Kidney epithelial cell (primary cell): ENCODE results near the gene FAM131C. TPM values are rescaled to one million over a fixed set of nuclear protein-coding genes. Genes with fewer than 3 reads are reported as not detected.
"Not testable (repeated sequence)": the region's sequence is repeated elsewhere in the genome, so short reads cannot be mapped to it uniquely, and the experiment has no call there.

Experiments
- DNase-seq: peaks from one replicate; pipeline ENCODE4 v3.0.0-alpha.2; 2010; ENCODE audit warnings: low read depth
- H3K27me3 ChIP-seq: 2 replicates; pipeline ENCODE4 v1.6.0; 2011; ENCODE audit warnings: low read length; ENCODE audit not compliant: control insufficient read depth, insufficient read depth
- H3K36me3 ChIP-seq: 2 replicates; pipeline ENCODE4 v1.5.1; 2011; ENCODE audit warnings: low read length; ENCODE audit not compliant: control insufficient read depth, insufficient read depth
- H3K4me3 ChIP-seq: 2 replicates; pipeline ENCODE4 v1.5.1; 2011; ENCODE audit warnings: low read depth, mild to moderate bottlenecking, control low read depth, low read length
- CTCF ChIP-seq: IDR thresholded peaks from 2 replicates; pipeline ENCODE4 v1.5.1; 2011; ENCODE audit warnings: mild to moderate bottlenecking, moderate library complexity, low read length, control low read depth, inconsistent platforms; ENCODE audit not compliant: insufficient read depth, poor library complexity, severe bottlenecking
- total RNA-seq: library from RNA; depleted of rRNA; stranded (reverse); fragments of >200 nt; gene quantifications from 2 replicates; pipeline ENCODE4 v1.2.3, GENCODE V29; 2015

Gene FAM131C
- total RNA-seq, 1 donor from 2014 or later: 0.46 TPM

GRCh38 chr1:16022393-16022792 lies 51.1 kb downstream of the FAM131C start:
- TF ChIP-seq CTCF: no peak
- no peak for DNase-seq
- H3K36me3 ChIP-seq: no peaks in the 10 kb centered on the region
- H3K27me3 ChIP-seq: peaks cover 50% of the 10 kb centered on the region
- no peak overlapping the region for H3K4me3 ChIP-seq

GRCh38 chr1:16021681-16022080 lies 51.8 kb downstream of the FAM131C start, which contains the start of gene CLCNKA:
TSS of gene CLCNKA (plus strand) at chr1:16022036. CDS start at chr1:16022620, 584 bp downstream.
- Histone ChIP-seq H3K36me3 (no peaks in the 10 kb centered on the region), H3K4me3 (no peak within 1 kb of the TSS), H3K27me3 (peaks cover 47% of the 10 kb centered on the region)
- no peak for DNase-seq
- TF ChIP-seq CTCF: no peak

- not testable (repeated sequence) for DNase-seq, H3K36me3 ChIP-seq, H3K4me3 ChIP-seq
- H3K27me3 ChIP-seq: peaks cover 39% of the 10 kb centered on the region
Measured at GRCh38 chr1:16020878-16021277, 52.6 kb downstream of the FAM131C start.

- TF ChIP-seq CTCF: no peak
- peaks cover 39% of the 10 kb centered on the region for H3K27me3 ChIP-seq
- no peak overlapping the region for H3K4me3 ChIP-seq
- DNase-seq: no peak
- no peaks in the 10 kb centered on the region for H3K36me3 ChIP-seq
Measured at GRCh38 chr1:16020325-16020724, 53.1 kb downstream of the FAM131C start.

GRCh38 chr1:16019644-16020277 lies 53.7 kb downstream of the FAM131C start:
- TF ChIP-seq CTCF: no peak
- H3K36me3 ChIP-seq: no peaks in the 10 kb centered on the region
- no peak overlapping the region for H3K4me3 ChIP-seq
- no peak for DNase-seq
- H3K27me3 ChIP-seq: peaks cover 35% of the 10 kb centered on the region

GRCh38 chr1:16018749-16019643 lies 54.5 kb downstream of the FAM131C start:
- no peak for TF ChIP-seq CTCF
- no peak for DNase-seq

More at GRCh38 chr1:16018749-16019643, 54.5 kb downstream of the FAM131C start:
- Histone ChIP-seq H3K4me3 (no peak overlapping the region), H3K36me3 (no peaks in the 10 kb centered on the region), H3K27me3 (peaks cover 33% of the 10 kb centered on the region)
